Kidney (tissue), 14 donors: Measurements from ENCODE around the gene UBAC1. TPM values are rescaled to one million over a fixed set of nuclear protein-coding genes. Genes with fewer than 3 reads are reported as not detected.

Experiments
- DNase-seq, 5 donors: peaks; one replicate each; pipeline ENCODE4 v3.0.0-alpha.2; 2013 to 2020
- FAIRE-seq: peaks from 2 replicates; lab custom pipeline; 2012; peaks lifted over from hg19 to GRCh38; lab: Jason Lieb, UNC
- H3K27ac ChIP-seq, 2 donors: one replicate each; pipeline ENCODE4 v1.7.0; 2013; ENCODE audit warnings: low read depth in 2 of 2, low read length in 2 of 2, inconsistent platforms in 1 of 2
- H3K27me3 ChIP-seq: one replicate; pipeline ENCODE4 v1.7.1; 2013; ENCODE audit warnings: low read length, inconsistent platforms; ENCODE audit not compliant: control insufficient read depth, insufficient read depth
- H3K36me3 ChIP-seq, 3 donors: one replicate each; pipeline versions ENCODE4 v1.7.0 to v1.7.1; 2013; ENCODE audit warnings: low read length in 3 of 3, control low read depth in 1 of 3, inconsistent platforms in 1 of 3; ENCODE audit not compliant: insufficient read depth in 3 of 3, control insufficient read depth in 2 of 3
- H3K4me1 ChIP-seq, 3 donors: one replicate each; pipeline versions ENCODE4 v1.7.0 to v1.7.1; 2013; ENCODE audit warnings: low read length in 3 of 3, inconsistent platforms in 1 of 3, low read depth in 1 of 3; ENCODE audit not compliant: control insufficient read depth in 2 of 3, insufficient read depth in 2 of 3
- H3K4me3 ChIP-seq, 3 donors: one replicate each; pipeline versions ENCODE4 v1.7.0 to v1.8.1; 2013; ENCODE audit warnings: low read length in 3 of 3, control low read depth in 1 of 3, inconsistent platforms in 1 of 3
- H3K9ac ChIP-seq, 3 donors: one replicate each; pipeline versions ENCODE4 v1.7.0 to v1.7.1; 2013; ENCODE audit warnings: low read length in 3 of 3, control low read depth in 1 of 3, inconsistent platforms in 1 of 3
- H3K9me3 ChIP-seq, 3 donors: one replicate each; pipeline versions ENCODE4 v1.7.0 to v1.7.1; 2013; ENCODE audit warnings: low read length in 3 of 3, control low read depth in 1 of 3, inconsistent platforms in 1 of 3; ENCODE audit not compliant: control insufficient read depth in 2 of 3, insufficient read depth in 1 of 3
- intact Hi-C: fragments of 100-400 bp; cut with DNase I; formaldehyde crosslinking; loops from one replicate; pipeline ENCODE4 v1.11.1; 2022
- polyA plus RNA-seq: library from polyadenylated mRNA; stranded (reverse); fragments of 350-450 nt; fragmentation: Illumina TruSeq; extraction: RNeasy Lipid Tissue Mini Kit (QIAGEN cat#74804); gene quantifications from one replicate; pipeline ENCODE4 v1.2.3, GENCODE V29; 2014; ENCODE audit warnings: low read depth, low replicate concordance; ENCODE audit not compliant: insufficient read depth
- total RNA-seq: library from RNA; stranded (reverse); fragmentation: NEBNext Ultra II Directional; extraction: Animal tissue kit (Norgen Biotek cat#: 25700); gene quantifications from one replicate; pipeline ENCODE4 v1.2.1, GENCODE V29; 2021
- TF ChIP-seq, protein P1 (sequence below): IDR thresholded peaks from 3 replicates; pipeline ENCODE4 v1.5.1; 2012; ENCODE audit warnings: mild to moderate bottlenecking, moderate library complexity, borderline replicate concordance; ENCODE audit not compliant: insufficient read depth; ENCODE audit errors: extremely low read depth
- donor health status: control.
- donor health status: control.
- donor health status: control.
- donor health status: control.
- donor health status: control.
- donor health status: DM: yes; HTN: yes; CAD: no.
- donor health status: Normal renal cell carcinoma (clear cell type).

Gene UBAC1
- total and polyA plus RNA-seq, 2 donors from 2014 or later = 40.2 to 52.6 TPM

DNA sequence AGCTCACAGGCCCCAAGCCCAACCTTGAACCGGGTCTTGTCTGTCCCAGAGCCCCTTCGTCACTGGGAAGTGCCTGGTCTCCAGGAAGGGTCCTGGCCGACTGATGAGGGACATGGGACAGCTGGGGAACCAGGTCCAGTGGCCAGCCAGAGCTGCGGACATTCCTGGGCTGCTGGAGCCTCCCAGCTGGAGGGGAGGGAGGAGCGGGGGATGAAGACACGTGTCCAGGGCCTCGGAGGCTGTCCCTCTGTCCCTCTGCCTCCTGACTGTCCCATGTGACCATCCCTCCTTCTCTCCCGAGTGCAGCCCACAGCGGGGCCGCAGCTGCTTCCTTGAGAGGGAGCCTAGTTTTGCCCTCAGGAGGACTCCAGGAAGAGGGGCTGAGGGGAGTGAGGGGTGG, 41.7 kb upstream of the UBAC1 start:
- DNase-seq (peak in 4 of 5 donors; percentile 35 to 91 (median 62)), FAIRE-seq (no peak)
- peaks cover 0 to 7% (median 0%) of the 10 kb centered on the region in 3 donors for H3K4me1 ChIP-seq
- intact Hi-C loops = no loop called here
- no peaks in the 10 kb centered on the region for H3K36me3 ChIP-seq
- no peaks in the 10 kb centered on the region for H3K27me3 ChIP-seq
- TF ChIP-seq, protein P1, sequence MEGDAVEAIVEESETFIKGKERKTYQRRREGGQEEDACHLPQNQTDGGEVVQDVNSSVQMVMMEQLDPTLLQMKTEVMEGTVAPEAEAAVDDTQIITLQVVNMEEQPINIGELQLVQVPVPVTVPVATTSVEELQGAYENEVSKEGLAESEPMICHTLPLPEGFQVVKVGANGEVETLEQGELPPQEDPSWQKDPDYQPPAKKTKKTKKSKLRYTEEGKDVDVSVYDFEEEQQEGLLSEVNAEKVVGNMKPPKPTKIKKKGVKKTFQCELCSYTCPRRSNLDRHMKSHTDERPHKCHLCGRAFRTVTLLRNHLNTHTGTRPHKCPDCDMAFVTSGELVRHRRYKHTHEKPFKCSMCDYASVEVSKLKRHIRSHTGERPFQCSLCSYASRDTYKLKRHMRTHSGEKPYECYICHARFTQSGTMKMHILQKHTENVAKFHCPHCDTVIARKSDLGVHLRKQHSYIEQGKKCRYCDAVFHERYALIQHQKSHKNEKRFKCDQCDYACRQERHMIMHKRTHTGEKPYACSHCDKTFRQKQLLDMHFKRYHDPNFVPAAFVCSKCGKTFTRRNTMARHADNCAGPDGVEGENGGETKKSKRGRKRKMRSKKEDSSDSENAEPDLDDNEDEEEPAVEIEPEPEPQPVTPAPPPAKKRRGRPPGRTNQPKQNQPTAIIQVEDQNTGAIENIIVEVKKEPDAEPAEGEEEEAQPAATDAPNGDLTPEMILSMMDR = no peak
- no peaks in the 10 kb centered on the region for H3K9me3 ChIP-seq
- no peak overlapping the region for H3K27ac ChIP-seq
- H3K4me3 ChIP-seq = no peak overlapping the region
- H3K9ac ChIP-seq = no peak overlapping the region

DNA sequence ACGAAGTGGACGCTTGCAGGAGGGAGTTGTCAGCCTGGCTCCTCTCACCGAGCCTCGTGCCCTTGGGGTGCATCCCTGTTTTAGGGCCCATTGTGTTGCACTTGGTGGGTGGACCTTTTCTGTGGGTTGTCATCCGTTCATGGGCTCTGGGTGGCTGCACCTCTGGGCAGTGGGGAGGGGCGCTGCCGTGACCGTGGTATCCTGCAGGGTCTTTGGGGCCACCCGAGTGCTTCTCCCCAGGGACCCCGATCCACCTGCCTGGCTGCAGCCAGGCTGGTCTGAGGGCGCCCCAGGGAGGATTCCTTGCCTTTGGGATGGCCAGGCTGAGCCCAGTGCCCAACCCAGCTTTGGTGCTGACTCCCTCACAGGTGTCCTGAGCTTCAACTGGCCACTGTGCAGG, 41.0 kb upstream of the UBAC1 start:
- no peak for DNase-seq

DNA sequence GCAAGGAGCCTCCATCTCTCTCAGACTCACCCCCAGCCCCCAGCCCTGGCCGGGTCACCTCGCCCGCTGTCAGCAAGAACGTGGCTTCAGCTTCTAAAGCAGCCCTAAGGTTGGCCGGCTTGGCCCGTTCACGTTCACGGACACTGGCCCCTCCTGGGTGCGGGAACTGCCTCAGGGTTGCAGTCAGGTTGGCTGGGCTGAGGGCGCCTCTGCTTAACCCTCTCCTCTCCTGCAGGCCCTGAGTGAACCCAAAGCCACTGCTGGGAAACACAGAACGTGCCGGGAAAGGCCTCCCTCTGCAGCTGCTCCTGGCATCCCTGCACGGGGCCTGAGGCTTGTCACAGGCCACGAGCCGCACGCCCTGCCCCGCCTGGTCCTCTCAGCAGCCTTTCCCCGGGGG, 40.1 kb upstream of the UBAC1 start:
- Histone ChIP-seq H3K27ac (no peak overlapping the region), H3K4me1 (peaks cover 0 to 6% (median 0%) of the 10 kb centered on the region in 3 donors), H3K9me3 (no peaks in the 10 kb centered on the region), H3K27me3 (no peaks in the 10 kb centered on the region), H3K4me3 (no peak overlapping the region), H3K9ac (no peak overlapping the region), H3K36me3 (no peaks in the 10 kb centered on the region)
- TF ChIP-seq, protein P1 = no peak
- intact Hi-C loops = no loop called here
- DNase-seq = no peak
- no peak for FAIRE-seq

More for the DNA sequence above, 41.0 kb upstream of the UBAC1 start:
- TF ChIP-seq, protein P1 = no peak
- H3K36me3 ChIP-seq = no peaks in the 10 kb centered on the region
- H3K9ac ChIP-seq = no peak overlapping the region
- no peaks in the 10 kb centered on the region for H3K9me3 ChIP-seq
- no peaks in the 10 kb centered on the region for H3K27me3 ChIP-seq
- H3K27ac ChIP-seq = no peak overlapping the region
- FAIRE-seq = no peak
- H3K4me1 ChIP-seq = peaks cover 0 to 6% (median 0%) of the 10 kb centered on the region in 3 donors
- H3K4me3 ChIP-seq = no peak overlapping the region
- intact Hi-C loops = no loop called here
